ENCODE measurements around the gene VILL.
"Not testable (repeated sequence)": the region's sequence is repeated elsewhere in the genome, so short reads cannot be mapped to it uniquely, and the experiment has no call there.

Gene VILL

DNA sequence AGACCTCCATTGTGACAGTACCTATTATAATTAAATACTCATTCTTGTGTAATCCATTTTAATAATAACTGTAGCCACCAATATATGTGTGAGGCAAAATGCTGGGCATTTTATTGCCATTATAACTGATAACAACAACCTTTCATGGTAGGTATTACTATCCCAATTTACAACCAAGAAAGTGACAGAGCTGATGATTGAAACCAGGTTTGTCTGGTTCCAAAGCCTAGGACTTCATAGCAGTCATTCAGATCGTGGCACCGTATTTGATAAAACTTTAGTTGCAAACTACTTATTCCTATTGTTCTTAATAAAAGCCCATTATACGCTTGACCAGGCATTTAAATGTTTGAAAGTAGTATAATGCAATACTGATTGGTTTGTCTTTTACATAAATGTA lies 26.4 kb upstream of the VILL start:
- no peak for DNase-seq

DNA sequence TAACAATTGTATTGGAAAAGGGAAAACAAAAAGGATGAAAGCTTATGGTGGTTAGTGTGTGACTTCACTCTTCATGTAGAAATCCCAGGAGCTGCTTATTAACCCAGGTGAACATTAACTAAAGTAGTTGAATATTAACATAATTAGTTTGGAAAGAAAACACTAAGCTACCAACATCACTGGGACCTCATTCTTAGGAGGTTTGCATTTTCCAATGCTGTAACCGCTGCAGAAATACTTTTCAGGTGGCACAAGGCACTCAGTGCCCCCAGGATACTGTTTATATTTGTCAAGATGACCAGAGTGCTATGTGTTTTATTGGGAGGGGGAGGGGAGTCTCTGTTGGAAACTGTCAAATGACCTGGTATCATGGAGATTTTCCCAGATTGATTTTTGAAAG lies 25.9 kb upstream of the VILL start:
- DNase-seq: no peak

- DNase-seq: peak; percentile 74
These were observed 23.2 kb upstream of the VILL start for GRCh38 chr3:37967260-37967881.

GRCh38 chr3:37968199-37968598 lies 22.4 kb upstream of the VILL start:
- DNase-seq: no peak

DNA sequence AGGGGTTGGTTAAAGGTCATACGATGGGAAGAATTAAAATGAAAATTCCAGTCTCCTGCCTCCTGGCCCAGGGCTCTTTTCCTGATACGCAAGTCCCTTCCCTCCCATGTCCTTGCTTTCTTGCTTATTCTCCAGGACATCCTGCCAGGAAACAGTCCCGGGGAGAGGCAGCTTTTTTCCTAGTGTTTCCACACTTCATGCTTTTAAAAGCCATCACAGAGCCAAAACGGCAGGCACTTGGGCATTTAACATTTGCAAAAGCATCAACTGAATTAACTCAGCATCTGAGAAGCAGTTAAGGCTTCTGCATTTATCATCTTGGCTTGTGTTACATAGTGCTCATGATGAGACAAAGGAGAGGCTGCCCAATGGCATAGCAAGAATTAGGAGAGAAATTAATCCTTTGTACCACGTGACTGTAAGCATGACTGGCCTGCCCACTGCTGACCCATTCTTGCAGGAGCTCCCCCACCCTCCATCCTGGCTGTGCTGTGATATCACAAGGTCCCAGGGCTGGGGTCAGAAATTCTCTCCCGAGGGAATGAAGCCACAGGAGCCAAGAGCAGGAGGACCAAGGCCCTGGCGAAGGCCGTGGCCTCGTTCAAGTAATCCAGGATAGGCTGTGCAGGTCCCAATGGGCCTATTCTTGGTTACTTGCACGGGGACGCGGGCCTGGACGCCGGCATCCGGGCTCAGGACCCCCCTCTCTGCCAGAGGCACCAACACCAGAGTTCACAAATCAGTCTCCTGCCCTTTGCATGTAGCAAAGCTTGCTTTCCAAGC lies 21.6 kb upstream of the VILL start:
- no peak for DNase-seq

DNA sequence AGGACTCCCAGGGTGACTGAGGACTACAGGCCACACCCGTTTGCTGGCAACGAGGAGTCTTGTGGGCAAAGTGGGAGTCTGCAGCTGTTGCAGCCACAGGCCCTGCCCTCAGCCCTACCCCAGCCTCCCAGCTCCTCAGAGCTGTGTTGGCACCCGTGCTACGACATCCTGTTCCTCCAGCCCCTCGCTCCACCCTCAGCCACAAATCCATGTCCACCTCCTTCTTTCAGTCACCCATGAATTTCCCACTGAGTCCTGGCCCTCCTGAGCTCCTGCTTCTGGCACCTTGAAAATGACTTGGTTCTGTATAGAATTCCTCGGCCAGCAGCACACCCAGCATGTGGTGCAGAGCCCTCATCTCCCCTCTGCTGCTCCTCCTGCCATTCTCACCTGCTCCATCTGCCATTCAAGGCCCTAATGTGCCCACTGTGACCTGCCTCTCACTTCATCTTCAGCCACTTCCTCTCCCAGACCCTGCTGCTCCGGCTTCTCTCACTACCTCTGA lies 20.9 kb upstream of the VILL start:
- DNase-seq: peak; percentile 78

GRCh38 chr3:37970802-37971201 lies 19.8 kb upstream of the VILL start:
- no peak for DNase-seq

DNA sequence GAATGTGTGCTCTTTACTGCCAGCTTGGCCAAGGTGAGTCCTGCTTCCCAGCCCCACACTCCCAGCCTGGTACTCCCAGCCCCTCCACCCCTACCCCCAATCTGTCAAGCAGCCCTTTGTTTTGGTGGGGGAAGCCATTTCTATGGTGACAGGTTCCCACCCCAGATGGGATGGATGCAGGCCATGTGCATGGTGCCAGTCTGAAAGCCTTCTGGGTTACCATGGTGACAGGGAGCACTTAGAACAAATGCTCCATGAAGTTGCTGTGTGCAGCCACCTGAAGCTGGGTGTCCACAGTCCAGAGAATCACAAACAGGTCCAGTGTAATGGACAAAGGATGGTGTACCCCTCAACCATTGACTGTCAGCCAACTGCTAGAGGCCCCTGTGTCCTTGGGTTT lies 19.1 kb upstream of the VILL start:
- DNase-seq: no peak

- DNase-seq: not testable (repeated sequence)
These were observed 18.5 kb upstream of the VILL start for GRCh38 chr3:37972056-37972455.

DNA sequence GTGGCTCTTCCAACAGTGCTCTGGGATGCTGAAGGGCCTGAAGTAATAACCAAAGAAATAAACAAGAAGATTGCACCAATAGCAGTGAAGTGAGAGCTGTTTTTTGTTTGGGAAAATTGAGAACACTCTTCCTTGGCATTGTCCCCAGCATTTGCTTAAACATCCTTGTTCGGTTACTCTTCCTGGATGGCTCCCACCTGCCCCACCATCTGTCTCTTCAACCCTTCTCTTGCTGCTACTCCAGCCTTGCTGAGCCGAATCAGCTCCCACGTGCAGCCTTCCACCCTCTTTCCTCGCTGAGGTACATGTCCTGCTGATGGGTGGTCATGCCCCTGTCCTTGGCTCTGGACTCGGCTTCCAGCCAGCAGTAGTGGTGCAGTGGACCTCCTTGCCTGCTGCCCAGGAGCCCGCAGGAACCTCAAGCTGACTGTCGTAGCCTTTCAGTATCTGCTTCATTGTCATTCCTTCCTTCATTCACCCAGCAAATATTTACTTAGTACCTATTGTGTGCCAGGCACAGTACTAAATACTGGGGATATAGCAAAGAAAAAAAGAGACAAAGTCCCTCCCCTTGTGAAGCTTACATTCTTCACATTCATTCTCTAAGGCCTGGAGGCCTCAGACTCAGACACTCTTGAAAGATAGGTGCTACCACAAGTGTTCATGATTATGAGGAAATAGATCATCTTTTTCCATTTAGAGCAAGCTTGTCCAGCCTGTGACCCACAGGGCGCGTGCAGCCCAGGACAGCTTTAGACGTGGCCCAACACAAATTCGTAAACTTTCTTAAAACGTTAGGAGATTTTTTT lies 17.1 kb upstream of the VILL start:
- DNase-seq: no peak

DNA sequence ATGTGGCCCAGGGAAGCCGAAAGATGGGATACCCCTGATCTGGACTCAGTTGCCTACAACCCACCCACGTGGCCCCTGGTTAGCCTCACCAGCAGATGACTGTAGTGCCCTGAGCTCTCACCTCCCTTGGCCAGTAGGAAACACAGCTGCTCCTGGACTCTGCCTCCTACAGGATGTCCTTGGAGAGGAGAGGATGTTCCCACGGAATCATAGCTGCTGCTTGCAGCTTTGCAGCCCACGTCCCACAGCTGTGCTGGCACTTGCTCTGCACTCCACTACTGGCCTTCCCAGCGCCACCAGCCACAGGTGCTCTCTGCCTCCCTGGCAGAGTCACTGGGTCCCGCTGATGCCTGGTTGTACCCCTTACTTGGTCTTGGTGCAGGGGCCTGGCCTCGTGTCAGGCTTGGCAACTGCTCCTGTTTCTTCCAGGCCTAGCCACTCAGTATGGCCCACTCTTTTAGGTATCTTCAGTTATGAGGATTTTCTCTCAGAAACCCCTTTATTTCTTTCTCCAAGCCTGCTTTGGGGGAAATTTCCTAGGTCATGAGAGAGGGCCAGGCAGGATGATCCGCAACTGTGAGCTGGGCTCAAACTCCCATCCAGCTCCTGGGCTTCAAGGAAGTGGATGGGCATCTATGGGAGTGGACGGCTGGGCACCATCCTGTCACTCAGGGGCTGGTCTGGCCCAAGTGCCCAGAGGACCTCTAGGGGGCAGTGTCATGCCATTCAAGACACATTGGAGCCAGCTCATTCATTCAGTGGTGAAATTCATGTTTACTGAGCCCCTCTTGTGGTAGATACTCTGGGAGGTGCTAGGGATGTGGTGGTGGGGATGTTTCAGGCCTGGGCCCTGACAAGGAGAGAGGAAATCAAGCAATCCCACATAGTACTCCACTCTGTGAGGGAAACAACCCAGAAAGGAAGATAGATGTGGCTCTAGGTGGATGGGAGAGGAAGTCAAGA lies 16.2 kb upstream of the VILL start:
- DNase-seq: peak; percentile 69

DNA sequence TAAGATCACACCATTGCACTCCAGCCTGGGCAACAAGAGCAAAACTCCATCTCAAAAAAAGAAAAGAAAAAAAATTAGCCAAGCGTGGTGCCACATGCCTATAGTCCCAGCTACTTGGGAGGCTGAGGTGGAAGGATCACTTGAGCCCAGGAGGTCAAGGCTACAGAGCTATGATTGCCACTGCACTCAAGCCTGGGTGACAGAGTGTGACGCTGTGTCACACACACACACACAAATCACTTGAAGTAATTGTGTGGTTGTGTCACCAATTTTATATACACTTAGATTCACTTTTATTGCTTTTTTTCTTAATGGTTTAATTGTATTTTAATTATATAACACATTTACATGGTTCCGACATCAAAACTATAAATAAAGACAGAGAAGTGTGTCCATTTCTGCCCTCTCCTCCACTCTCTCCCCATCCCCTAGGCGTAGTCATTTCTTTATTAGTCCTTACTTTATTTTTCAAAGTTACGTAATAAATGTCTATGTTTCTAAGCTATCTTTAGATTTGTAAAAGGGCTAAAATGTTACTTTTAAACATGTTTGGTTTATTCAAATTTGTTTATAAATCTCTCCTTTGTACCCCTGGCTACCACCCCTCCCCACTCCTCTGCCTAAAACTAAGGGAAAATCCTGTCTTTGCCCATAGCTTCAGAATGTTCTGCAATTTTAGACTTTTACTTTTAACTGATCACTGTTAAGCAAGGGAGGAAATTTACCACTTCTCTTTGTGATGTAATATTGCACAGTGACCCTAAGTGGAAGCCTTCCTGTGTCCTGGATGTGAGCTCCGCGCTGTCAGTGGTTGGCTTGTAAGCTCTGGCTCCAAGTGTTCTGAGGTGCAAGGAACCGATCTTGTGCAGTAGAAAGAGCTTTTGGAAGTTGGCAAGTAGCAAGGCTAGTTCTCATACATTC lies 10.8 kb upstream of the VILL start:
- DNase-seq: no peak

- DNase-seq: peak; percentile 10
These were observed 9.9 kb upstream of the VILL start for GRCh38 chr3:37980462-37981347.

DNA sequence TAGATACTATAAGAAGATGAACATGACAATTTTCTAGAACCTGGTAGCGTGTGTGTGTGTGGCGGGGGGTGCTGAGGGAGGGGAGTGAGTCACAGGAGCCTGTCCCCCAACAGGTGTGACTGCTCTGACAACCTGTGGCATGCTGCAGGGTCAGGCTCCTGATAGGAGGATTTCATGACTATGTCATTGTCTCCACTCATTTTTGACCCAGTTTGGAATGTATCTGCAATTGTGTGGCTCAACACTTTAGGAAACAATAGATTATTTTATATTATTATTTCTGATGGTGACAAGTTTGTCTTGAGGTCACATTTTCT lies 9.3 kb upstream of the VILL start:
- peak; percentile 16 for DNase-seq

DNA sequence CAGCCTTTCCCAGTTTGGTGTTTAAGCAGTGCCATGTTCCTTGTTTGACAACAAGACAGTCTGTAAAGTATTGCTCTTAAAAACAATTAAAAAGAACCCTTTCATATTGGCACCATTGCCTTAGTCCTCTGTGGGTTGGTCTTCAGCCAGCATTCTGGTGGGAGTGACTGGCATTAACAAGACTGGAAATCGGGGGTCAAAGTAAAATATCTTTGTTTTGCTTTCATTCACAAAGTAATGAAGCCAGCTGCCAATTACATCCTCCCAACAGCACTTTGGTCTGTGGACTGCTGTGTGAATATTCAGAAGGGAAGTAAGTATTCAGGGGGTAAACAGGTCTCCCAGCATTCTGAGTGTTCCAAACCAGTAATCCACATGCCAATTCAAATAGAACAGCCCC lies 8.3 kb upstream of the VILL start:
- DNase-seq: peak; percentile 6

DNA sequence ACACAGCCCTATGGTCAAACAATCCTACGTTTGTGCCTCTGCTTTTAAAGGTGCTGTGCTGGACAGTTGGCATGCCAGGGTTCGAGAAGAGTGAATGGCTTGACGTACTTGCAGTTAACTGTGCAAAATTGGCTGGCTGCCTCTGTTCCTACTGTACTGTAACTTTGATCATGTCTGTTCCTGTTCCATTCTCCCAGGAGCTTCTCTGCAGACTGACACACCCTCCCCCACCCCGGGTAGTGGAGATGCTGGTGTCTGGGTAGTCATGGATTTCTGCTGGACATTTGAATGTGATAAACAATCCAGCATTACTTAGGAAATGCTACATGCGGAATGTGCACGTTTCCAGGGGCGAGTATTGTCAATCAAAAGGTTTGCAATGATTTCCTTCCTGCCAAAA lies 6.5 kb upstream of the VILL start:
- peak; percentile 16 for DNase-seq

DNA sequence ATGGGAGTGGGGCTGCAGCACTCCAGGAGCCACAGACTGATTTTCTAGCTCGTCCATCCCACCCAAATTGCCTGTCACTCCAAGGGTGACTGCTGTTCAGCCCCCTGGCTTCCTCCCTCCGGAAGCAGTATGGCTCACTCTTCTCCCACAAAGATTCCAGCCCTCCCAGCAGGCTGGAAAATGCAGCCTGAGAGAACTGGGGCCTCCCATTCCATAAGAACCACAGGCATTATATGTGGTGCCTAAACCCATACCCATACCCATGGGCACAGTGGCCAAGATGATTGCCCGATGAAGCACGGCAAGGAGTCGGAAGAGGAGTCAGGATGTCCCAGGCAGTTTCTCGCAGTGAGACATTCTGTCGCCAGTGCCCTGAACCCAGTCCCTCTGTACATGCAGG lies 6.0 kb upstream of the VILL start:
- peak; percentile 32 for DNase-seq

DNA sequence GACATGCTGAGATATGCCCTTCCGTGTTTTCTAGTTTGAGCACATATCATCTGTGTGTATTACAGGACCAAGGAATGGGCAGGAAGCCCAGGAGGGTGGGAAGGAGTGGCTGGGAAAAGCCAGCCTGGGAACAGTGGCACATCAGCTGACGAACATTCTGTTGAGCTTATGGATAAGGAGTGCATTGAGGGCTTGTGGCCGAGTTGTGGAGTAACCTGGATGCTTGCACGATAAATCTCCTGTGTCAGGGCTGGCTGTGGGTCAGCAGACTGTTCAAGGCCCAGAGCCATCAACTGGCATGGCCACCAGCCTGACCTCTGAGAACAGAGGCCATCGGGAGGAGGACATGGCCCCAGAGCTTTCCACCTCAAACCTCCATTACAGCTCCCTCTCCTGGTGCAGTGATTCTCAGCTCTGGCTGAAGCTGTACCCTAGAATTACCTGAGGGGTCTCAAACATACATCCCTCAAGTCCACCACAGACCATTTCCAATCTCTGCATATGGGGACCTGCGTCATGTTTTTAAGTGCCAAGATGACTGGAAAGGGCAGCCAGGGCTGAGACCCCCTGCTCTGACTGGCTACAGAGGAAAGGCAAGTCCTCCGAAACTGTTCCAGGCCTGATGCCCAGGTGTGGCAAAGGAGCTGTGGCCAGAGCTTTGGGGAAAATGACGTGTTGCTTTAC lies 4.8 kb upstream of the VILL start:
- DNase-seq: peak; percentile 36

DNA sequence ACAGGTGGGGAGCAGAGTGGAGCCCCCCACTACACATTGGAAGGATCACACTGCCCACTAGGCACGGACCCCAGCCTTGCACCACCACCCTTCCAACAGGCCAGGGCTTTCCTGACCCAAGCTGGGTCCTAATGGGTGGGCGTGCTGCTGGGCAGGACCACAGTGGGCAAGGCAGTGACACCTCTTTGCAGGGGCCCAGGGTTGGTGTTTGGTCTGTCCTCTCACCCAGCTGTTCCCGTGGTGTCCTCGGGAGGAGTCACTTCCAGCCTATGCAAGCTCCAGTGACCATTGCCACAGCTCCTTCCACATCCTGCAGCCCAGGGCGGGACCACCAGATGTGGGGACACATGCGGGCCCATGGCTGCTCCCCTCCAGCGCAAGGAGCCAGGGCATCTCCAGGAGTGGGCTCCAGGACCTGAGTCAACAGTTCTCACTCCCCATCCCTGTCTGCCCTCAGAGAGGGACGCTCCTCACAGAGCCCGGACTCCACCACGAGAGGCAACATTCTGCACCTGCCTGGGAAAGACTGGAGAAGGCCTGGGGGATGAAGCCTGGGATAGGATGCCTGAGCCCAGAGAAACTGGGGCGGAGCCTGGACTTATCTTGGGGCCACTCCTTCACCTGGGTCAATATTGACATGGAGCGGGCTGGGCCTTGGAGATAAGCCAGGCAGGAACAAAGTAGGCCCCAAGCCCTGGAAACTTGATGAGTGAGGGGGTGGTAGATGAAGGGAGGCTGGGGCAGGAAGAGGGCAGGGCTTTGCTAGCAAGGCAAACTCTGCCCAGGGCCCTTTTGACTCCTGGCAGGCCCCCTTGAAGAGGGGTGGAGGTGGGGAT lies 3.9 kb upstream of the VILL start:
- peak; percentile 16 for DNase-seq
